HEK293 (cell line): ENCODE results near the gene TES.

Experiments
- CTCF ChIP-seq: fragments of 450-650 bp; formaldehyde crosslinking; IDR thresholded peaks from 2 replicates; pipeline ENCODE4 v1.5.1; 2016; ENCODE audit warnings: missing biosample characterization, missing genetic modification characterization
- KLF7 ChIP-seq: fragments of 450-650 bp; formaldehyde crosslinking; IDR thresholded peaks from 2 replicates; pipeline ENCODE4 v1.5.1; 2016; ENCODE audit warnings: missing biosample characterization, missing genetic modification characterization, borderline replicate concordance
- ZBTB1 ChIP-seq: fragments of 450-650 bp; formaldehyde crosslinking; IDR thresholded peaks from 2 replicates; pipeline ENCODE4 v1.5.1; 2016; ENCODE audit warnings: missing biosample characterization, missing genetic modification characterization
- ZBTB8A ChIP-seq: fragments of 450-650 bp; formaldehyde crosslinking; IDR thresholded peaks from 2 replicates; pipeline ENCODE4 v1.5.1; 2016; ENCODE audit warnings: missing biosample characterization, missing genetic modification characterization
- ZNF214 ChIP-seq: fragments of 450-650 bp; formaldehyde crosslinking; IDR thresholded peaks from 2 replicates; pipeline ENCODE4 v1.5.1; 2017; ENCODE audit warnings: missing biosample characterization, mild to moderate bottlenecking, missing genetic modification characterization, borderline replicate concordance
- ZNF239 ChIP-seq: fragments of 450-650 bp; formaldehyde crosslinking; IDR thresholded peaks from 2 replicates; pipeline ENCODE4 v1.5.1; 2016; ENCODE audit warnings: missing biosample characterization, missing genetic modification characterization
- ZNF311 ChIP-seq: fragments of 450-650 bp; formaldehyde crosslinking; IDR thresholded peaks from 2 replicates; pipeline ENCODE4 v1.5.1; 2017; ENCODE audit warnings: missing biosample characterization, missing genetic modification characterization, borderline replicate concordance
- ZNF785 ChIP-seq: fragments of 450-650 bp; formaldehyde crosslinking; IDR thresholded peaks from 2 replicates; pipeline ENCODE4 v1.5.1; 2016; ENCODE audit warnings: missing biosample characterization, missing genetic modification characterization
- ZNF837 ChIP-seq: fragments of 450-650 bp; formaldehyde crosslinking; IDR thresholded peaks from 2 replicates; pipeline ENCODE4 v1.5.1; 2016; ENCODE audit warnings: missing biosample characterization, missing genetic modification characterization
- TF ChIP-seq, protein P1 (sequence below): fragments of 450-650 bp; formaldehyde crosslinking; IDR thresholded peaks from 2 replicates; pipeline ENCODE4 v1.5.1; 2016; ENCODE audit warnings: missing biosample characterization, missing genetic modification characterization

DNA sequence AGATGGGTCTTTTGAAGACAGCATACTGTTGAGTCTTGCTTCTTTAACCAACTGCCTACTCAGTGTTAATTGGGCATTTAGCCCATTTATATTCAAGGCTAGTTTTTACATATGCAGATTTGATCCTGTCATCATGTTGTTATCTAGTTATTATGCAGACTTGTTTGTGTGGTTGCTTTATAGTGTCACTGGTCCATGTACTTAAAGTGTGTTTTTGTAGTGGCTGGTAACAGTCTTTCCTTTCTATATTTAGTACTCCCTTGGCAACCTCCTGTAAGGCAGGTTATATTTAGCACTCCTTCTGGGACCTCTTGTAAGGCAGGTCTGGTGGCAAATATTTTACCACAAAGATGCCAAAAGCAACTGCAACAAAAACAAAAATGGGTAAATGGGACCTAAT, 66.7 kb downstream of the TES start:
- TF ChIP-seq, protein P1, sequence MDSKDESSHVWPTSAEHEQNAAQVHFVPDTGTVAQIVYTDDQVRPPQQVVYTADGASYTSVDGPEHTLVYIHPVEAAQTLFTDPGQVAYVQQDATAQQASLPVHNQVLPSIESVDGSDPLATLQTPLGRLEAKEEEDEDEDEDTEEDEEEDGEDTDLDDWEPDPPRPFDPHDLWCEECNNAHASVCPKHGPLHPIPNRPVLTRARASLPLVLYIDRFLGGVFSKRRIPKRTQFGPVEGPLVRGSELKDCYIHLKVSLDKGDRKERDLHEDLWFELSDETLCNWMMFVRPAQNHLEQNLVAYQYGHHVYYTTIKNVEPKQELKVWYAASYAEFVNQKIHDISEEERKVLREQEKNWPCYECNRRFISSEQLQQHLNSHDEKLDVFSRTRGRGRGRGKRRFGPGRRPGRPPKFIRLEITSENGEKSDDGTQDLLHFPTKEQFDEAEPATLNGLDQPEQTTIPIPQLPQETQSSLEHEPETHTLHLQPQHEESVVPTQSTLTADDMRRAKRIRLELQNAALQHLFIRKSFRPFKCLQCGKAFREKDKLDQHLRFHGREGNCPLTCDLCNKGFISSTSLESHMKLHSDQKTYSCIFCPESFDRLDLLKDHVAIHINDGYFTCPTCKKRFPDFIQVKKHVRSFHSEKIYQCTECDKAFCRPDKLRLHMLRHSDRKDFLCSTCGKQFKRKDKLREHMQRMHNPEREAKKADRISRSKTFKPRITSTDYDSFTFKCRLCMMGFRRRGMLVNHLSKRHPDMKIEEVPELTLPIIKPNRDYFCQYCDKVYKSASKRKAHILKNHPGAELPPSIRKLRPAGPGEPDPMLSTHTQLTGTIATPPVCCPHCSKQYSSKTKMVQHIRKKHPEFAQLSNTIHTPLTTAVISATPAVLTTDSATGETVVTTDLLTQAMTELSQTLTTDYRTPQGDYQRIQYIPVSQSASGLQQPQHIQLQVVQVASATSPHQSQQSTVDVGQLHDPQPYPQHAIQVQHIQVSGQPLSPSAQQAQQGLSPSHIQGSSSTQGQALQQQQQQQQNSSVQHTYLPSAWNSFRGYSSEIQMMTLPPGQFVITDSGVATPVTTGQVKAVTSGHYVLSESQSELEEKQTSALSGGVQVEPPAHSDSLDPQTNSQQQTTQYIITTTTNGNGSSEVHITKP (tag by site-specific recombination) = no peak
- TF ChIP-seq ZBTB8A (tag by site-specific recombination) = no peak
- no peak for TF ChIP-seq CTCF (tag by site-specific recombination)
- no peak for TF ChIP-seq ZBTB1 (tag by site-specific recombination)
- no peak for TF ChIP-seq ZNF239 (tag by site-specific recombination)
- no peak for TF ChIP-seq ZNF311 (tag by site-specific recombination)
- no peak for TF ChIP-seq ZNF785 (tag by site-specific recombination)
- TF ChIP-seq ZNF214 = no peak
- TF ChIP-seq ZNF837 (tag by site-specific recombination) = no peak
- TF ChIP-seq KLF7 = no peak
